GM18499 (cell line): ENCODE data around the gene RNLS.

ENCODE experiments used
- ATAC-seq: cut with Tn5 transposase; IDR thresholded peaks from one replicate; pipeline ENCODE4 v1.9.1; 2021; ENCODE audit warnings: moderate number of reproducible peaks; ENCODE audit not compliant: insufficient read depth, unreplicated experiment

RNLS gene

DNA sequence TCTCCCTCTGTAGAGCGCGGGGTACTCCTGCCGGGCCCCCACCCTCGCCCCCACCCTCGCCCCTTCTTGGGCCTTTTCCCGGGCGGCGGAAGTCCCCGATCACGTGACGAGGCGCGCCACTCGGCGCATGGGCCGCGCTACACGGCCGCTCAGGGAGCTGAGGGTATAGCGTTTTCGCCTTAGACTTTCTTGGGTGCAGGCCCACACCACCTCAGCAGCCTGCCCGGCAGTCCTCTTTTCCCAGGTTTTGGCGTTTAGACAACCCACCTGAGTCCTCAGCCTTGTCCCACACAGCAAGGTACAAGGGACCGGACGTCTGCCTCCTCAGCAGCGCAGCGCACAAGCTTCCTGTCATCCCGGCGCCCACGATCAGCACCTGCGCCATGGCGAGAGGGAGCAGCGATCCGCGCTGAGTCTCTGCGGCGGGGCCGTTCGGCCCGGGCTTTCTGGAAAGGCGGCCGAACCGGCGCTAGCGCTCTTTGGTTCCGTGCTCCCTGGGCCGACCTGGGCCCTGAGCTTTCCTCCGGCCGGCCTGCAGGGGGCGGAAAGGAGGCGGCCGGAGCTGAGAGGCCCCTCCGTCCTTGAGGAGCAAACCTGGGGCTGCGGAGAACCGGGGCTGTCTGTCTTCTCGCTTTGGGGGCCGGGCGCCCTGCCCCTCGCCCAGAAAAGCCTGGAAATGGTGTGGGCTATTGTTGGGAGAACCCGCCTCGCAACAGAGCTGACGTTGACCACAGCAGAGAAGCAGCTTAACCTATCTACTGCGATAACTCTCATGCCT lies at the start of gene RNLS:
TSS of gene RNLS (minus strand) at position 513 of the 778 bp plus-strand sequence.
- ATAC-seq: no peak

DNA sequence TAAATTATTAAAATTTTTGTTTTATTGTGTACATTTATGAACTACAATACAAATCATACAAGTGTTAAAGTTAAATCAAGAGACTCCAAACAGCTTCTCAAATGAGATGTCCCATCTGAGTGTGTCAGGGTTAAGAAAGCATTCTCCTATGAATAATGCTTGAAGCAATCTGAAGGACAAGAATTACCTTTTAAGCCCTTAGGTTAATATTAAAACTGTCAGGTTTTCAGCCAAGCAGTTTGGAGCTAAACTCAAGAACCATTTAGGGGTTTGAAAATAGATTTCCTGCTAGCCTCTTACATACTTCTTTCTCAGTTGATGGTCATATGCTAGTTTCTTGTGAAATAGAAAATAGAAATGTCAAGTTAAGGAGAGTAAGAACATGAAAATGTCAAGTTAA lies 41.7 kb upstream of the RNLS start:
- ATAC-seq: no peak

GRCh38 chr10:88623835-88624234 lies 40.7 kb upstream of the RNLS start:
- no peak for ATAC-seq

DNA sequence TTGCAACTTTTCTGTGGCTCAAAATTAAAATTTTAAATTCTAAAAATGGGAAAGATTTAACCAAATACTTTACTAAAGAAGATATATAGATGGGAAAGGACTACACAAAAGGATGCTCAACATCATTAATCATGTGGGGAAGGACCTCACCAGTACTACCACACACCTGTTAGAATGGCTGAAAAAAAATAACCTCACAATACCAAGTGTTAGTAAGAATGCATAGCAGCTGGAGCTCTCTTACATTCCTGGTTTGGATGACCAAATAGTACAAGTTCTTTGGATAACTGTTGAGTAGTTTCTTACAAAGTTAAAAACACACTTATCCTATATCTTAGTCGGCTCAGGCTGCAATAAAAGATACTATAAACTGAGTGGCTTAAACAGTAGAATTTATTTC lies 37.3 kb upstream of the RNLS start:
- ATAC-seq: no peak

DNA sequence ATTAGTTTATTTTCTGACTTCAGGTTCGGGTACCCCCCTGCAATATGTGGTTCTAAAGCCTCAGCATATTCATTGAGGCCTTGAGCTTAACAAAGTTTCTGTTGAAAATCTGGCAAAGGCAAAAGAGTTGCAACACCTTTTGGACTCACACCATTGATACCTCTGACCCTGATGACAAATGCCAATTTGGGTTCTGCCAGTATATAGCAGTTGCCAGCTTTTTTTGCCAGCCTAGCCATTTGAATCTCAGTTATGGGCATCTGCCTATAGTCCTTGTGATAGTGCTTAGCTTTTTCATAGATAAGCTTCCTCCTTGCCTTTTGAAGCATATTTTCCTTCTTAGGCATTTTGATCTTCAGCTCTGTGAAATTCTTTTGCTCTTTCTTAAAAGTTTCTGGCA lies 35.4 kb upstream of the RNLS start:
- ATAC-seq: no peak

- no peak for ATAC-seq
Observed at GRCh38 chr10:88617772-88618300, 34.7 kb upstream of the RNLS start.

GRCh38 chr10:88616250-88616977 lies 33.3 kb upstream of the RNLS start:
- ATAC-seq: no peak

GRCh38 chr10:88608780-88609179 lies 25.7 kb upstream of the RNLS start:
- no peak for ATAC-seq

DNA sequence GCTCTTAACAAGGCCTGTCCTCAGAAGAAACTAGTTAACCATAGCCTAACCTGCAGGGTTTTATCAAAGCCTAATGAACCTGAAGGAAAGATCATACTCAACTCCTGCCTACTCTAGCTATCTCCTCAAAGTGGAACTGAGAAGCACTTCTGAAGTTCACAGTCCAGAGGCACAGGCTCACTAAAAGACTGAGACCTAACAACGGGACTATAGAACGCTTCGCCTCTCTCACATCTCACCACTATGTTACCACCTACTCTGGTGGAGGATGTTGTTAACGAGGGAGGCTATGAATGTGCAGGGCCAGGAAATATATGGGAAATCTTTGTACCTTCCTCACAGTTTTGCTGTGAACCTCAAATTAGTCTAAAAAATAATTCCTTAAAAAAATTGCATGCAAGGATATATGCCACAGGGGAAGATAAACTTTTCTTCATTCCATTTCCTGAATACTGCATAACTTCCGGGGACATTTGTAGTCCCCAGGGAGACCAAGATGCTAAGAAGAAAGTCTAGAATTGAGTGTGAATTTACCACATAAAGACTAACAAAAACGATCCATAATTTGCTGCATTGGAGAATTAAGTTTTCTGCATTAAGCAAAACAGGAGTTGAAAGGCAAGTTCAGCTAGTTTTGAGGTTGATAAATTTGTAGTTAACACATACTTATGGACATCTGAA lies 25.1 kb upstream of the RNLS start:
- ATAC-seq: no peak

- ATAC-seq: peak; percentile 68
Observed at GRCh38 chr10:88598055-88598454, 14.9 kb upstream of the RNLS start.

DNA sequence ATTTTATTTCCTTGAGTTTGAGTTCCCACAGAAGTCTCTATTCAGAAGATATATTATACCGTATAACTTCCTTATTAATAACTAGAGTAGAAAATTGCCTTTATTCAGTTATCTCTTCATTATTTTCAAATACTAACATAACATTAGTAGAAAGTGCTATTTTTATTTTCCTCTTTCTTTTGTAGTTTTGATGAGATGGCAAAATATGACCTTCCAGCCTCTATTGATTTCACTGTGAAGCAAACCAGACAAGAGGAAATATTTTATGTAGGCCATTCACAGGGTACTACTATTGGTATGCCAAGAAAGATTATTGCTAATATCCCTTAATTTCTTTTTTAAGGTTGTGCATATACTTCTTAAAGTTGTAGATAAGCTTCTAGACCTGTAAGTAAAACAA lies 11.4 kb upstream of the RNLS start:
- ATAC-seq: no peak

DNA sequence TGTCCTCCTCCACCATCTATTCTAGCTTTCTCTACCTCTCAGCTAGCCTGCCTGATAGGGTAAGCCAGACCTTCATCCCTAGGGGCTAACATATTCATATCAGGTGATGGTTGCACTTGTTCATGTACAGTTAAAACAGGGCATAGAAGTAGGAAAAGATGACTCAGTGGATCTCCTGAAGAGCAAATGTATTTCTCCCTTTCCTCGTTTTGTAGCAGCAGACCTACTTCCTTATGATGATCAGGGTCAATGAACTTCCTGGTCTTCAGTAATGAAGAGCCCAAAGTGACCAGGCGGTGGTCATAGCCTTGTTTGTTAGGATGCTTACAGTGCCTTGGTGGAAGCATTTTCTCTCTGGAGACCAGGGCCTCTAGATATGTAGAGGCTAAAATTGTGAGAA lies 9.8 kb upstream of the RNLS start:
- ATAC-seq: no peak

- ATAC-seq: no peak
Observed at GRCh38 chr10:88592381-88592780, 9.3 kb upstream of the RNLS start.

- no peak for ATAC-seq
Observed at GRCh38 chr10:88586462-88586861, 3.3 kb upstream of the RNLS start, which contains the start of gene LIPJ. LIPJ (plus strand) TSS chr10:88586762; CDS start chr10:88590688, 3,926 bp downstream.

GRCh38 chr10:88583584-88583957 lies 453 bp upstream of the RNLS start:
- no peak for ATAC-seq

GRCh38 chr10:88582411-88582805 lies 710 bp downstream of the RNLS start:
- ATAC-seq: no peak

GRCh38 chr10:88565072-88565471 lies 18.0 kb downstream of the RNLS start:
- no peak for ATAC-seq

DNA sequence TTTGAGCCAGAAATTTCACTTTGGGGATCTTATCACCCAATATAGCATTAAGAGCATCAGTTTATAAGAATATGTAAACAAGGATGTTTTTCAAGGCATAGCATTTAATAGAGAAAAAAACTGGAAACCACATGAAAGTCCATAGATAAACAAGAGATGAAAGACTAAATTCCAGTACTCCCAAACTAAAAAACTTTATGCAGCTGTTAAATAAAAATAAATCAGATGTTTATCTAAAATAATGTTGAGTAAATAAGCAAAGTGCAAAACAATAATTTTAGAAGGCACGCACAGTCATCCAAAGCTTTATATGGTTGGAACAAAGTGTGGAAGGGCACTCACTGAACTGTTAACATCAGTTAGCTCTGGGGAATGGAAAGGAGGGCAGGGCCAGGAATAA lies 21.0 kb downstream of the RNLS start:
- ATAC-seq: no peak

GRCh38 chr10:88557658-88558057 lies 25.5 kb downstream of the RNLS start:
- no peak for ATAC-seq

DNA sequence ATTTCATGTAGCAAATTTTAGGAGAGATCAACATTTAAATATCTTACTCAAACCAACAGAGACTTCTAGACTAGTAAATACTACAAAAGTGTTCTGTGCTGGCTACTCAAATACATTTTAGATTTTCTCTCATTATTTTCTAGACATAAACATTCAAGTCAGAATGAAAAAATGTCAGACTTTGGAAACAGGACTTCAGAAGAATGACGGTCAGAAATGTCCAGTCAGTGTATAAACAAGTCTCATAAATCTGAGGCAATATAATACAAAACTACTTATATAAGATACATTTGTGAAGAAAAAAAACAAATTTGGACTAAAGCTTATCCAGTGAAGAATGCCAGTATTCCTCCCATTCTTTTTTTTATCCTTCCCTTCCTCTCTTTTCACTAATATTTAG lies 25.9 kb downstream of the RNLS start:
- ATAC-seq: no peak
